Sigmoid colon (tissue), 4 donors: Measurements from ENCODE around the gene NF2.

Source experiments
- EP300 ChIP-seq, 4 donors: sonication (generic); formaldehyde crosslinking; IDR thresholded peaks; one replicate each; pipeline ENCODE4 v1.6.1; 2017; ENCODE audit warnings: antibody characterized with exemption in 4 of 4
- POLR2AphosphoS5 ChIP-seq, 4 donors: sonication (generic); formaldehyde crosslinking; IDR thresholded peaks; one replicate each; pipeline ENCODE4 v1.6.1; 2017; ENCODE audit warnings: antibody characterized with exemption in 4 of 4
- TF ChIP-seq, protein P1 (sequence below), 4 experiments: fragments of 450-650 bp in 3 of 4; fragments of 200-600 bp in 1 of 4; IDR thresholded peaks; one replicate each; pipeline ENCODE4 v1.5.1; 2016 to 2019; ENCODE audit warnings: antibody characterized with exemption in 4 of 4, mild to moderate bottlenecking in 3 of 4, moderate library complexity in 2 of 4

DNA sequence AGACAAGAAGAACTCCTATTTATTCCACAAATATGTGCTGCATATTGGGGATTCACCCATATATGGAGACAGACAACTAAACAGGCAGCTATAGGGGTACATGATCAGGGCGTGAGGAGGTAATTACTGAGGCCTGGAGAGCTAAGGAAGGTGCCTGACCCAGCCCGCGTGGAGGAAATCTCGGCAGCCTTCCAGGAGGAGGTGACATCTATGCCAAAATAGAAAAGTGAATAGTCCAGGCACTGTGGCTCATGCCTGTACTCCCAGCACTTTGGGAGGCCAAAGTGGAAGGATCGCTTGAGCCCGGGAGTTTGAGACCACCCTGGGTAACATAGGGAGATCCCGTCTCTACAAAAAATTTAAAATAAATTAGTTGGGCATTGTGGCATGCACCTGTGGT is 36.1 kb upstream of the NF2 start:
- TF ChIP-seq, protein P1, sequence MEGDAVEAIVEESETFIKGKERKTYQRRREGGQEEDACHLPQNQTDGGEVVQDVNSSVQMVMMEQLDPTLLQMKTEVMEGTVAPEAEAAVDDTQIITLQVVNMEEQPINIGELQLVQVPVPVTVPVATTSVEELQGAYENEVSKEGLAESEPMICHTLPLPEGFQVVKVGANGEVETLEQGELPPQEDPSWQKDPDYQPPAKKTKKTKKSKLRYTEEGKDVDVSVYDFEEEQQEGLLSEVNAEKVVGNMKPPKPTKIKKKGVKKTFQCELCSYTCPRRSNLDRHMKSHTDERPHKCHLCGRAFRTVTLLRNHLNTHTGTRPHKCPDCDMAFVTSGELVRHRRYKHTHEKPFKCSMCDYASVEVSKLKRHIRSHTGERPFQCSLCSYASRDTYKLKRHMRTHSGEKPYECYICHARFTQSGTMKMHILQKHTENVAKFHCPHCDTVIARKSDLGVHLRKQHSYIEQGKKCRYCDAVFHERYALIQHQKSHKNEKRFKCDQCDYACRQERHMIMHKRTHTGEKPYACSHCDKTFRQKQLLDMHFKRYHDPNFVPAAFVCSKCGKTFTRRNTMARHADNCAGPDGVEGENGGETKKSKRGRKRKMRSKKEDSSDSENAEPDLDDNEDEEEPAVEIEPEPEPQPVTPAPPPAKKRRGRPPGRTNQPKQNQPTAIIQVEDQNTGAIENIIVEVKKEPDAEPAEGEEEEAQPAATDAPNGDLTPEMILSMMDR (IDR thresholded peaks at IDR 0.05), result no peak
- TF ChIP-seq EP300 (IDR thresholded peaks at IDR 0.05), result no peak
- no peak for TF ChIP-seq POLR2AphosphoS5 (IDR thresholded peaks at IDR 0.05)
